H7 (cell line): ENCODE data around the gene MND1. TPM values are rescaled to one million over a fixed set of nuclear protein-coding genes. Genes with fewer than 3 reads are reported as not detected.
"Not testable (repeated sequence)": the region's sequence is repeated elsewhere in the genome, so short reads cannot be mapped to it uniquely, and the experiment has no call there.

Source experiments
- DNase-seq: peaks from one replicate; pipeline ENCODE4 v3.0.0; 2012
- H3K27me3 ChIP-seq: 2 replicates; pipeline ENCODE4 v1.6.0; 2011; ENCODE audit warnings: mild to moderate bottlenecking, low read length; ENCODE audit not compliant: control insufficient read depth, insufficient read depth
- H3K36me3 ChIP-seq: replicated peaks from 2 replicates; pipeline ENCODE4 v1.5.1; 2011; ENCODE audit warnings: low read length; ENCODE audit not compliant: control insufficient read depth, insufficient read depth
- H3K4me3 ChIP-seq: 2 replicates; pipeline ENCODE4 v1.5.1; 2011; ENCODE audit warnings: low read depth, mild to moderate bottlenecking, control low read depth, low read length, moderate library complexity; ENCODE audit not compliant: insufficient read depth
- total RNA-seq: library from RNA; depleted of rRNA; stranded (reverse); fragments of >200 nt; shearing (Covaris generic); gene quantifications from 2 replicates; pipeline ENCODE4 v1.2.3, GENCODE V29; 2014

Gene MND1
- total RNA-seq, 1 experiment from 2014 or later = 17.6 TPM

- Histone ChIP-seq H3K27me3 (no peaks in the 10 kb centered on the region), H3K36me3 (no peaks in the 10 kb centered on the region)
- DNase-seq = no peak
Observed at GRCh38 chr4:153428941-153429475, 84.5 kb downstream of the MND1 start.

GRCh38 chr4:153432965-153433753 lies 88.7 kb downstream of the MND1 start:
- no peak overlapping the region for H3K4me3 ChIP-seq
- H3K27me3 ChIP-seq = no peaks in the 10 kb centered on the region
- DNase-seq = peak; percentile 59
- no peaks in the 10 kb centered on the region for H3K36me3 ChIP-seq

More at GRCh38 chr4:153428941-153429475, 84.5 kb downstream of the MND1 start:
- no peak overlapping the region for H3K4me3 ChIP-seq

GRCh38 chr4:153433754-153434105 lies 89.2 kb downstream of the MND1 start:
- Histone ChIP-seq H3K36me3 (no peaks in the 10 kb centered on the region), H3K27me3 (no peaks in the 10 kb centered on the region), H3K4me3 (no peak overlapping the region)
- DNase-seq = no peak

GRCh38 chr4:153434190-153434589 lies 89.7 kb downstream of the MND1 start:
- Histone ChIP-seq H3K4me3 (no peak overlapping the region), H3K27me3 (no peaks in the 10 kb centered on the region), H3K36me3 (no peaks in the 10 kb centered on the region)
- no peak for DNase-seq

GRCh38 chr4:153438916-153439756 lies 94.6 kb downstream of the MND1 start:
- Histone ChIP-seq H3K4me3 (no peak overlapping the region), H3K27me3 (no peaks in the 10 kb centered on the region), H3K36me3 (no peaks in the 10 kb centered on the region)
- DNase-seq = no peak

- Histone ChIP-seq H3K4me3 (no peak overlapping the region), H3K36me3 (no peaks in the 10 kb centered on the region), H3K27me3 (no peaks in the 10 kb centered on the region)
- DNase-seq = no peak
Observed at GRCh38 chr4:153439831-153440230, 95.3 kb downstream of the MND1 start.

GRCh38 chr4:153440475-153440874 lies 96.0 kb downstream of the MND1 start:
- no peak for DNase-seq
- Histone ChIP-seq H3K4me3 (no peak overlapping the region), H3K27me3 (no peaks in the 10 kb centered on the region), H3K36me3 (no peaks in the 10 kb centered on the region)

- Histone ChIP-seq H3K27me3 (no peaks in the 10 kb centered on the region), H3K4me3 (no peak overlapping the region), H3K36me3 (no peaks in the 10 kb centered on the region)
- DNase-seq = no peak
Observed at GRCh38 chr4:153447175-153447905, 102.9 kb downstream of the MND1 start.

GRCh38 chr4:153448003-153448731 lies 103.7 kb downstream of the MND1 start:
- H3K36me3 ChIP-seq = no peaks in the 10 kb centered on the region
- no peaks in the 10 kb centered on the region; the same call in 1 of the 2 replicates for H3K27me3 ChIP-seq
- no peak for DNase-seq
- no peak overlapping the region for H3K4me3 ChIP-seq

GRCh38 chr4:153449338-153449737 lies 104.8 kb downstream of the MND1 start:
- H3K27me3 ChIP-seq = no peaks in the 10 kb centered on the region; the same call in 1 of the 2 replicates
- no peaks in the 10 kb centered on the region for H3K36me3 ChIP-seq
- DNase-seq = no peak
- no peak overlapping the region for H3K4me3 ChIP-seq

GRCh38 chr4:153450544-153450917 lies 106.0 kb downstream of the MND1 start:
- H3K27me3 ChIP-seq = no peaks in the 10 kb centered on the region; the same call in 1 of the 2 replicates
- no peaks in the 10 kb centered on the region for H3K36me3 ChIP-seq
- no peak overlapping the region for H3K4me3 ChIP-seq
- no peak for DNase-seq

GRCh38 chr4:153451145-153451544 lies 106.7 kb downstream of the MND1 start:
- not testable (repeated sequence) for DNase-seq, H3K36me3 ChIP-seq, H3K27me3 ChIP-seq, H3K4me3 ChIP-seq

GRCh38 chr4:153451911-153452657 lies 107.6 kb downstream of the MND1 start:
- peak; percentile 79 for DNase-seq
- H3K36me3 ChIP-seq = no peaks in the 10 kb centered on the region
- H3K27me3 ChIP-seq = no peaks in the 10 kb centered on the region; the same call in 1 of the 2 replicates
- H3K4me3 ChIP-seq = no peak overlapping the region
